ENCODE data around the gene RPS28. TPM values are rescaled to one million over a fixed set of nuclear protein-coding genes. Genes with fewer than 3 reads are reported as not detected.
A peak's percentile ranks its signal among the peaks of the same experiment; 100 is the strongest.
"Not testable (repeated sequence)": the region's sequence is repeated elsewhere in the genome, so short reads cannot be mapped to it uniquely, and the experiment has no call there.

RPS28 gene
- total RNA-seq, 4 donors from 2014 or later = 267 to 710 (median 400) TPM

DNA sequence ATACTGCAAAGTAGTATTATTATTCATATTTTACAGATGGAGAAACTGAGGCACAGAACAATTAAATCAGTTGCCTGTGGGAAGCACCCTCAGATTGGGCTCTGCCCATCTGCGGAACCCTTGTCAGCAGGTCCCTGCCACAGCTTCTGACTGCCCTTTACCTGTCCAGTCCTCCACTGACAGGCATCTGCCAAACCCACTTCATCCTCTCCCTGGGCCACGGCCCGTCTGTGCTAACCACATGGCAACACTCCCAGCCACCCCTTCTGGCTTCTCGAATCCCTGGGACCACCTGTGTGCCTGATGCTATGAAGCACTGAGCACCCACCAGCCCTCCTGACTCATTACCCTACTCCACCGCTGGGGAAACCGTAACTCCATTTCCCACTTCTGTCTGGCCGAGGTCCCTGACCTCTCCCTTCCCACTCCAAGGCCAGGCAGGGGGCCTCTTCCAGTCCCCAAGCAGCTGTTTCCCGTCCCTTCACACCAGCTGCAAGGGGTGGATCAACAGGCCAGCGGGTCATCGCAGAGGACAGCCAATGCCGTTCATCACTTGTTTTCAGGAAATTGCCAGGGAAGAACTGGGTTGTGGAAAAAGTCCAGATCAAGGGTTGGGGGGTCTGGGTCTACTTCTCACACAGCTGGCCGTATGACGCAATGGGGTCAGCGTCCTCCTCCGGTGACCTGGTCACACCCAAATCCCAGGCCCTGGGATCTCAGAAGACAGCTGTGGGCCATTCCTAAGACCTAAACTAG is 19.2 kb downstream of the RPS28 start:
- H3K27me3 ChIP-seq = peaks cover 0 to 74% (median 2%) of the 10 kb centered on the region in 4 donors
- intact Hi-C loops (cut with DNase I) = no loop called here
- WGBS, 2 donors = 24 to 27% methylated on average over 9 to 14 of the region's 15 CpGs
- H3K9me3 ChIP-seq = no peaks in the 10 kb centered on the region
- H3K27ac ChIP-seq = peak overlapping the region in 3 of 4 donors; percentile 30 to 87 (median 52)
- H3K36me3 ChIP-seq = no peaks in the 10 kb centered on the region
- DNase-seq = no peak
- peaks cover 8 to 54% (median 17%) of the 10 kb centered on the region in 3 donors for H3K4me1 ChIP-seq
- H3K4me3 ChIP-seq = peak overlapping the region in 1 of 4 donors; percentile 15
- TF ChIP-seq, protein P1, sequence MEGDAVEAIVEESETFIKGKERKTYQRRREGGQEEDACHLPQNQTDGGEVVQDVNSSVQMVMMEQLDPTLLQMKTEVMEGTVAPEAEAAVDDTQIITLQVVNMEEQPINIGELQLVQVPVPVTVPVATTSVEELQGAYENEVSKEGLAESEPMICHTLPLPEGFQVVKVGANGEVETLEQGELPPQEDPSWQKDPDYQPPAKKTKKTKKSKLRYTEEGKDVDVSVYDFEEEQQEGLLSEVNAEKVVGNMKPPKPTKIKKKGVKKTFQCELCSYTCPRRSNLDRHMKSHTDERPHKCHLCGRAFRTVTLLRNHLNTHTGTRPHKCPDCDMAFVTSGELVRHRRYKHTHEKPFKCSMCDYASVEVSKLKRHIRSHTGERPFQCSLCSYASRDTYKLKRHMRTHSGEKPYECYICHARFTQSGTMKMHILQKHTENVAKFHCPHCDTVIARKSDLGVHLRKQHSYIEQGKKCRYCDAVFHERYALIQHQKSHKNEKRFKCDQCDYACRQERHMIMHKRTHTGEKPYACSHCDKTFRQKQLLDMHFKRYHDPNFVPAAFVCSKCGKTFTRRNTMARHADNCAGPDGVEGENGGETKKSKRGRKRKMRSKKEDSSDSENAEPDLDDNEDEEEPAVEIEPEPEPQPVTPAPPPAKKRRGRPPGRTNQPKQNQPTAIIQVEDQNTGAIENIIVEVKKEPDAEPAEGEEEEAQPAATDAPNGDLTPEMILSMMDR (IDR thresholded peaks at IDR 0.05) = peak in 2 of 6 experiments; percentile 13 to 23
- TF ChIP-seq POLR2A (IDR thresholded peaks at IDR 0.05) = no peak

DNA sequence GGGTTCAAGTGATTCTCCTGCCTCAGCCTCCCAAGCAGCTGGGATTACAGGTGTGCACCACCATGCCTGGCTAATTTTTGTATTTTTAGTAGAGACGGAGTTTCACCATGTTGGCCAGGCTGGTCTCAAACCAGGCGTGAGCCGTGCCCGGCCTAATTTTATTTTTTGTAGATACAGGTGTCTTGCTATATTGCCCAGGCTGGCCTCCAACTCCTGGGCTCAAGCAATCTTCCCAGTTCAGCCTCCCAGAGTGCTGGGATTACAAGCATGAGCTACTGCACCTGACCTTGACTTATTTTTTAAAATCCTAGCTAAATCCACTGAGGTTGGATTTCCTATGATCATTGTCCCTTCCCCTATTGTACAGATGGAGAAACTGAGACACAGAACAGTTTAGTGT is 20.2 kb downstream of the RPS28 start:
- peaks cover 0 to 67% (median 2%) of the 10 kb centered on the region in 4 donors for H3K27me3 ChIP-seq
- intact Hi-C loops (cut with DNase I); DNase-seq; H3K9me3 ChIP-seq; H3K36me3 ChIP-seq: not testable (repeated sequence)
- 97 to 100% methylated on average over 4 of the region's 4 CpGs for WGBS, 2 donors
- H3K4me3 ChIP-seq = peak overlapping the region in 1 of 4 donors; percentile 71
- H3K27ac ChIP-seq = peak overlapping the region; percentile 72 to 88 (median 86)
- peaks cover 8 to 47% (median 13%) of the 10 kb centered on the region in 3 donors for H3K4me1 ChIP-seq

DNA sequence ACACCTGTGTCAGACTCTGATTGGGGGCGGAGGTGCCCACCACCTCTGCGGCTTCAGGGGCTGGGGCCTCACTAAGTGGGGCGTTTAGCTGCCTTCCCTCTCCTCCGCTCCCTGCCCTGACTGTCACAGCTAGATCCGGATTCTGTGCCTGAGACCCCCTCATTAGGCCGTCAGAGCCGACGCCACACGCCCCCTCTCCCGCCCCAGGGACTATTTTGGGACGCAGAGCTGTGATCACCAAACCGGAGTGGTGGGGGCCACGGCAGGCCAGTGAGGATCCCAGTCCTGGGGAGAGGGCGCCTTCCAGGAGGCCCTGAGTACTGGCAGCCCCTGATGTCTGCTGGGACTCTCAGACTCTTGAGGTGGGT is 21.0 kb downstream of the RPS28 start:
- Histone ChIP-seq H3K4me1 (peaks cover 8 to 44% (median 13%) of the 10 kb centered on the region in 3 donors), H3K4me3 (peak overlapping the region; percentile 35 to 71 (median 62)), H3K9me3 (no peaks in the 10 kb centered on the region), H3K27me3 (peaks cover 0 to 59% (median 2%) of the 10 kb centered on the region in 4 donors), H3K27ac (peak overlapping the region; percentile 72 to 88 (median 86)), H3K36me3 (no peaks in the 10 kb centered on the region)
- WGBS, 2 donors = 73 to 80% methylated on average over 1 to 4 of the region's 14 CpGs
- intact Hi-C loops (cut with DNase I) = no loop called here
- DNase-seq = no peak
- TF ChIP-seq, protein P1 (IDR thresholded peaks at IDR 0.05) = no peak
- TF ChIP-seq POLR2A (IDR thresholded peaks at IDR 0.05) = no peak

DNA sequence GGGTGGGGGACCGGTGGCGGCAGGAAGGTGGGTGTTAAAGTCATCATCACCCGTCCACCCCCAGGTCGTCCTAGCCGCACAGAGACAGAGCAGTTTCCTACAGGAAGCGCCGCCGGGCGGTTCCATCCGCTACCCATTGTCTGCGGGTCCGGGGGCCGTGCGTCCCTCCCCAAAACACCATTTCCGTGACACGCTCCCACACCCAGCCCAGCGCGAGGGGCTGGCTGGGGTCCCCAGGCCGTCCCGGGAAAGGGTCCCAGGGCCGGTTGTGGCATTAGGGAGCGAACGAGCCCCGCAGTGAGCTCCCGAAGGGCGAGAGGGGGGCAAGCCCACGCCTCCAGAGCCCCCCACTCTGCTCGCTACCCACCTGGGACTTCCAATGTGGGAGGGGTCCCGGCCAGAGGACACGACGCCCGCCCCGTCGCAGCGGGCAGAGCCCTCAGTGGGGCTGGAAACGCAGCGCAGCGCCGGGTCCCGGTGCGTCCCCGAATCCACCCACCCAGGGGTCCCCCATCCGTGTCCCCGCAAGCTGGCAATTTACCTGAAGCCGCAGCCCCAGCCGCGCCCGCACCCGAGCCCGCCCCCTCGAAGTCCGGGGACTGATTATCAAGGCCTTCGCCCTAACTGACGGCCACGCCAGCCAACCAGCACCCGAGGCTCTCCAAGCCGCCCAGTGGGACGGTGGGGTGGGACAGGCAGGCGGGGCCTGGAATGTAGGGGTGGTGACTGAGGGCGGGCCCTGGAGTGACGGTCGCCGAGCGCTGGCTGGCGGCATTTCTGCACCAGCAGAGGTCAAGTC is 21.6 kb downstream of the RPS28 start, which contains the start of gene KANK3:
Gene KANK3 (minus strand): TSS at position 579 of the 799 bp plus-strand sequence. CDS start 5,434 bp downstream, outside the sequence.
- H3K27me3 ChIP-seq = peaks cover 0 to 53% (median 2%) of the 10 kb centered on the region in 4 donors
- H3K9me3 ChIP-seq = no peaks in the 10 kb centered on the region
- intact Hi-C loops (cut with DNase I) = no loop called here
- TF ChIP-seq, protein P1 (IDR thresholded peaks at IDR 0.05) = peak in 1 of 6 experiments; percentile 10
- peak in 2 of 4 donors; percentile 63 to 70 for TF ChIP-seq POLR2A (IDR thresholded peaks at IDR 0.05)
- WGBS, 2 donors = 11% methylated on average over 20 of the region's 65 CpGs; no CpG with 5 or more reads in 1 of the 2 donors
- peak; percentile 65 for DNase-seq
- H3K4me1 ChIP-seq = peaks cover 8 to 42% (median 8%) of the 10 kb centered on the region in 3 donors
- no peaks in the 10 kb centered on the region for H3K36me3 ChIP-seq
- H3K27ac ChIP-seq = peak within 1 kb of the TSS; percentile 72 to 88 (median 86)
- H3K4me3 ChIP-seq = peak within 1 kb of the TSS; percentile 35 to 71 (median 62)

DNA sequence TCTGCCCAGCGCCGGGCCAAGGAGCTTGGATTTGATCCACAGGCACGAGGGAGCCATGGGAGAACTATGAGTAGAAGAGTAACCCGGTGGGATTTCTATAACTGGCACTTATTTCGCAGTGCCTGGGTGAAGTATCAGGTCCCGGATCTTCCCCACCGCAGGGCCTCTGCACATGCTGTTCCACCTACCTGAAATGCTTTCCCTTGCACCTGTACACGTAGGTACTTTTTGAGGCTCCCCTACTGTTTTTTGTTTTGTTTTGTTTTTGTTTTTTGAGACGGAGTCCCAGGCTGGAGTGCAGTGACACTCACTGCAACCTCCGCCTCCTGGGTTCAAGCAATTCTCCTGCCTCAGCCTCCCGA is 22.2 kb downstream of the RPS28 start:
- H3K27ac ChIP-seq = peak overlapping the region in 2 of 4 donors; percentile 49 to 88
- no peak for TF ChIP-seq POLR2A (IDR thresholded peaks at IDR 0.05)
- TF ChIP-seq, protein P1 (IDR thresholded peaks at IDR 0.05) = no peak
- peaks cover 8 to 44% (median 8%) of the 10 kb centered on the region in 3 donors for H3K4me1 ChIP-seq
- intact Hi-C loops (cut with DNase I) = no loop called here
- H3K36me3 ChIP-seq = no peaks in the 10 kb centered on the region
- H3K9me3 ChIP-seq = no peaks in the 10 kb centered on the region
- DNase-seq = no peak
- peak overlapping the region; percentile 35 to 71 (median 62) for H3K4me3 ChIP-seq
- 36 to 54% methylated on average over 8 to 10 of the region's 11 CpGs for WGBS, 2 donors
- H3K27me3 ChIP-seq = peaks cover 0 to 52% (median 2%) of the 10 kb centered on the region in 4 donors

DNA sequence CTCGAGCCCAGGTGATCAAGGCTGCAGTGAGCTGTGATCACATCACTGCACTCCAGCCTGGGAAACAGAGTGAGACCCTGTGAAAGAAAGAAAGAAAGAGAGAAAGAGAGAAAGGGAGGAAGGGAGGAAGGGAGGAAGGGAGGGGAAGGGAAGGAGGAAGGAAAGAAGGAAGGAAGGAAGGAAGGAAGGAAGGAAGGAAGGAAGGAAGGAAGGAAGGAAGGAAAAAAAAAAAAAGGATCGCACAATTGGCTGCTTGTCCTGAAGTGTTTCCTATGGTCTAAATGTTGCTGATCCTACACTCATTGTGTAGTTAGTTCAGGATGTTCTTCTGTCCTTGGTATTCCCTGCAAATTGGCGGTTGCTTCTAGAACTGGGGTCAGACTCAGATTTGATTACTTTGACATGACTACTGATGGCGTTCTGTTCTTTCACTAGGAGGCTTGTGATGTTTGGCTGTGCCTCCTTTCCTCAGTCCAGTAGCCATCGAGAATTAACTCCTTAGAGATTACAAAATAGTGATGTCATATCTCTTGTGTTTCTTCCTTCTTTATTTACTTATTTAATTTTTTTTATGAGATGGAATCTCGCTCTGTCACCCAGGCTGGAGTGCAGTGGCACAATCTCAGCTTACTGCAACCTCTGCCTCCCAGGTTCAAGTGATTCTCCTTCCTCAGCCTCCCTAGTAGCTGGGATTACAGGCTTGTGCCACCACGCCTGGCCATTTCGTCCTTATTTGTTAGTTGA is 28.5 kb downstream of the RPS28 start:
- 51 to 67% methylated on average over 7 to 8 of the region's 8 CpGs for WGBS, 2 donors
- H3K4me3 ChIP-seq = not testable (repeated sequence)

More for the DNA sequence above, 28.5 kb downstream of the RPS28 start:
- H3K27ac ChIP-seq, H3K9me3 ChIP-seq, DNase-seq, H3K36me3 ChIP-seq: not testable (repeated sequence)
- peaks cover 7 to 38% (median 7%) of the 10 kb centered on the region in 3 donors for H3K4me1 ChIP-seq
- peaks cover 0 to 31% (median 0%) of the 10 kb centered on the region in 4 donors for H3K27me3 ChIP-seq
- intact Hi-C loops (cut with DNase I) = loop anchor here (5.0 to 10.0 kb wide), 2 partner anchors 48 to 235 kb away; no protein-coding TSS in a partner anchor
